ENCODE results near the gene DNAI2.
"Not testable (repeated sequence)": the region's sequence is repeated elsewhere in the genome, so short reads cannot be mapped to it uniquely, and the experiment has no call there.

The DNAI2 gene

GRCh38 chr17:74274709-74275340 lies 791 bp downstream of the DNAI2 start:
- DNase-seq (ENCODE audit: low read depth), result no peak

- DNase-seq (ENCODE audit: low read depth), result no peak
These were observed 2.0 kb downstream of the DNAI2 start for GRCh38 chr17:74276051-74276476.

- DNase-seq (ENCODE audit: low read depth), result no peak
These were observed 2.5 kb downstream of the DNAI2 start for GRCh38 chr17:74276541-74277009.

GRCh38 chr17:74277935-74278334 lies 3.9 kb downstream of the DNAI2 start:
- no peak for DNase-seq (ENCODE audit: low read depth)

- DNase-seq (ENCODE audit: low read depth), result not testable (repeated sequence)
These were observed 5.6 kb downstream of the DNAI2 start for GRCh38 chr17:74279617-74280016.

GRCh38 chr17:74280093-74280513 lies 6.1 kb downstream of the DNAI2 start:
- DNase-seq (ENCODE audit: low read depth), result no peak

GRCh38 chr17:74281799-74282198 lies 7.8 kb downstream of the DNAI2 start:
- DNase-seq (ENCODE audit: low read depth), result no peak

GRCh38 chr17:74282274-74282586 lies 8.2 kb downstream of the DNAI2 start:
- not testable (repeated sequence) for DNase-seq (ENCODE audit: low read depth)

GRCh38 chr17:74282587-74283370 lies 8.7 kb downstream of the DNAI2 start:
- DNase-seq (ENCODE audit: low read depth), result no peak

GRCh38 chr17:74283371-74283673 lies 9.3 kb downstream of the DNAI2 start:
- DNase-seq (ENCODE audit: low read depth), result no peak

GRCh38 chr17:74287031-74287602 lies 13.1 kb downstream of the DNAI2 start:
- DNase-seq (ENCODE audit: low read depth), result no peak

- no peak for DNase-seq (ENCODE audit: low read depth)
These were observed 14.8 kb downstream of the DNAI2 start for GRCh38 chr17:74288785-74289184.

GRCh38 chr17:74289688-74290087 lies 15.7 kb downstream of the DNAI2 start:
- no peak for DNase-seq (ENCODE audit: low read depth)

- no peak for DNase-seq (ENCODE audit: low read depth)
These were observed 16.3 kb downstream of the DNAI2 start for GRCh38 chr17:74290340-74290739.

- DNase-seq (ENCODE audit: low read depth), result no peak
These were observed 18.5 kb downstream of the DNAI2 start for GRCh38 chr17:74292495-74292894.

- DNase-seq (ENCODE audit: low read depth), result no peak
These were observed 21.9 kb downstream of the DNAI2 start for GRCh38 chr17:74295625-74296547.

- peak; percentile 2 for DNase-seq (ENCODE audit: low read depth)
These were observed 22.5 kb downstream of the DNAI2 start for GRCh38 chr17:74296548-74296936.

GRCh38 chr17:74297941-74298340 lies 23.9 kb downstream of the DNAI2 start:
- DNase-seq (ENCODE audit: low read depth), result no peak

GRCh38 chr17:74298778-74299177 lies 24.7 kb downstream of the DNAI2 start:
- no peak for DNase-seq (ENCODE audit: low read depth)

GRCh38 chr17:74299226-74300009 lies 25.4 kb downstream of the DNAI2 start:
- no peak for DNase-seq (ENCODE audit: low read depth)

GRCh38 chr17:74303305-74303704 lies 29.3 kb downstream of the DNAI2 start:
- no peak for DNase-seq (ENCODE audit: low read depth)

- no peak for DNase-seq (ENCODE audit: low read depth)
These were observed 30.1 kb downstream of the DNAI2 start for GRCh38 chr17:74304184-74304583.
